ENCODE results near the gene HDAC7. TPM values are rescaled to one million over a fixed set of nuclear protein-coding genes. Genes with fewer than 3 reads are reported as not detected.

HDAC7 gene
- total RNA-seq, 1 donor from 2014 or later: 84.4 TPM

- peak overlapping the region; percentile 85 for H3K4me3 ChIP-seq (ENCODE audit: low read depth, low read length)
- TF ChIP-seq, protein P1, sequence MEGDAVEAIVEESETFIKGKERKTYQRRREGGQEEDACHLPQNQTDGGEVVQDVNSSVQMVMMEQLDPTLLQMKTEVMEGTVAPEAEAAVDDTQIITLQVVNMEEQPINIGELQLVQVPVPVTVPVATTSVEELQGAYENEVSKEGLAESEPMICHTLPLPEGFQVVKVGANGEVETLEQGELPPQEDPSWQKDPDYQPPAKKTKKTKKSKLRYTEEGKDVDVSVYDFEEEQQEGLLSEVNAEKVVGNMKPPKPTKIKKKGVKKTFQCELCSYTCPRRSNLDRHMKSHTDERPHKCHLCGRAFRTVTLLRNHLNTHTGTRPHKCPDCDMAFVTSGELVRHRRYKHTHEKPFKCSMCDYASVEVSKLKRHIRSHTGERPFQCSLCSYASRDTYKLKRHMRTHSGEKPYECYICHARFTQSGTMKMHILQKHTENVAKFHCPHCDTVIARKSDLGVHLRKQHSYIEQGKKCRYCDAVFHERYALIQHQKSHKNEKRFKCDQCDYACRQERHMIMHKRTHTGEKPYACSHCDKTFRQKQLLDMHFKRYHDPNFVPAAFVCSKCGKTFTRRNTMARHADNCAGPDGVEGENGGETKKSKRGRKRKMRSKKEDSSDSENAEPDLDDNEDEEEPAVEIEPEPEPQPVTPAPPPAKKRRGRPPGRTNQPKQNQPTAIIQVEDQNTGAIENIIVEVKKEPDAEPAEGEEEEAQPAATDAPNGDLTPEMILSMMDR (conservative IDR thresholded peaks at IDR 0.05; ENCODE audit: low read depth, low read length): no peak
- no peak for DNase-seq (ENCODE audit: low read depth)
Observed at GRCh38 chr12:47773858-47774580, 45.7 kb downstream of the HDAC7 start.

GRCh38 chr12:47773062-47773857 lies 46.4 kb downstream of the HDAC7 start, which contains the start of gene SLC48A1:
Gene SLC48A1 (plus strand): TSS chr12:47773238. CDS start chr12:47773305, 67 bp downstream.
- no peak for DNase-seq (ENCODE audit: low read depth)
- TF ChIP-seq, protein P1 (conservative IDR thresholded peaks at IDR 0.05; ENCODE audit: low read depth, low read length): peak; percentile 30
- H3K4me3 ChIP-seq (ENCODE audit: low read depth, low read length): peak within 1 kb of the TSS; percentile 85

- TF ChIP-seq, protein P1 (conservative IDR thresholded peaks at IDR 0.05; ENCODE audit: low read depth, low read length): no peak
- H3K4me3 ChIP-seq (ENCODE audit: low read depth, low read length): peak overlapping the region; percentile 85
- no peak for DNase-seq (ENCODE audit: low read depth)
Observed at GRCh38 chr12:47772738-47773061, 47.0 kb downstream of the HDAC7 start.

- TF ChIP-seq, protein P1 (conservative IDR thresholded peaks at IDR 0.05; ENCODE audit: low read depth, low read length): no peak
- peak overlapping the region; percentile 85 for H3K4me3 ChIP-seq (ENCODE audit: low read depth, low read length)
Observed at GRCh38 chr12:47772094-47772660, 47.5 kb downstream of the HDAC7 start.

GRCh38 chr12:47771304-47771703 lies 48.4 kb downstream of the HDAC7 start:
- H3K4me3 ChIP-seq (ENCODE audit: low read depth, low read length): no peak overlapping the region
- TF ChIP-seq, protein P1 (conservative IDR thresholded peaks at IDR 0.05; ENCODE audit: low read depth, low read length): no peak
- no peak for DNase-seq (ENCODE audit: low read depth)

More at GRCh38 chr12:47772094-47772660, 47.5 kb downstream of the HDAC7 start:
- no peak for DNase-seq (ENCODE audit: low read depth)

- TF ChIP-seq, protein P1 (conservative IDR thresholded peaks at IDR 0.05; ENCODE audit: low read depth, low read length): no peak
- DNase-seq (ENCODE audit: low read depth): no peak
- H3K4me3 ChIP-seq (ENCODE audit: low read depth, low read length): no peak overlapping the region
Observed at GRCh38 chr12:47770086-47770726, 49.5 kb downstream of the HDAC7 start.

Measured in epithelial cell of proximal tubule (primary cell).